ENCODE measurements around the gene CPSF3. TPM values are rescaled to one million over a fixed set of nuclear protein-coding genes. Genes with fewer than 3 reads are reported as not detected.

The CPSF3 gene
- total and polyA plus RNA-seq, 2 of the 13 experiments (the other 11 are each of a cell fraction or from before 2014, with no cell fraction given), result 19.8 to 93.0 TPM

DNA sequence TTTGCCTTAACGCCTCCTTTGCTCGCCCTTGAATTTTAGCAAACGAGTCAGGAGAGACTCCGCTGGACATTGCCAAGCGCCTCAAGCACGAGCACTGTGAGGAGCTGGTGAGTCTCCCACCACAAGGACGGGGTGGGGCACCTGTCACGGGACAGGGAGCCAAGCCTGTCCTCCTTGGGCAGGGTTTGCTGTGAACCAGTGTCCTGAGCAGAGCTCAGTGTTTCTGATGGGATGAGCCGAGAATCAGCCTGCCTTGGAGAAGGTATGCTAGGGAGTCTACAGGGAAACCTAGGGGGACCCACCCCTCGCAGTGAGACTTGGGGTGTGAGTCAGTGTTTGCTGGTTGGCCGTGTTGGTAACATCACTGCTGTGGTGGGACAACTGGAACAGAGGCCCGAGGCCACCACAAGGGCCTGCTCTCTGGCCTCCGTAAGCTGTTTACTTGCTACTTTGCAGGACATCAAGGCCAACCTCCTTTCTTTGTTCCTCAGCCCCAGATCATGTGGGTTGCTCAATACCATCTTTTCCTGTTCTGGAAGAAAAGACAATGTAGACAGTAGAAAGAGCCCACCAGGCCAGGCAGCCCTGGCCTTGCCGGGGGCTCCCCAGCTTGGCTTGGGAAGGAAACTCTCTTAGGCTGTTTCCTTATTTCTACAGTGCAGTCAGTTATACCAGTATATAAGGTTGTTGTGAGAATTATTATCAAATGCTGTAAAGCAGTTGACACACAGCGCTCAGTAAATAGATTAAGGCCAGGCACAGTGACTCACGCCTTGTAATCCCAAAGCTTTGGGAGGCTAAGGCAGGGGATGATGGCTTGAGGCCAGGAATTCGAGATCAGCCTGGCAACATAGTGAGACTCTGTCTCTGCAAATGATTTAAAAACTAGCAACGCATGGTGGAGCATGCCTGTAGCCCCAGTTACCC lies 42.5 kb upstream of the CPSF3 start (continued):
- TF ChIP-seq ZNF451 (CRISPR knock-in tag; IDR thresholded peaks at IDR 0.05), result no peak
- TF ChIP-seq, protein P1, sequence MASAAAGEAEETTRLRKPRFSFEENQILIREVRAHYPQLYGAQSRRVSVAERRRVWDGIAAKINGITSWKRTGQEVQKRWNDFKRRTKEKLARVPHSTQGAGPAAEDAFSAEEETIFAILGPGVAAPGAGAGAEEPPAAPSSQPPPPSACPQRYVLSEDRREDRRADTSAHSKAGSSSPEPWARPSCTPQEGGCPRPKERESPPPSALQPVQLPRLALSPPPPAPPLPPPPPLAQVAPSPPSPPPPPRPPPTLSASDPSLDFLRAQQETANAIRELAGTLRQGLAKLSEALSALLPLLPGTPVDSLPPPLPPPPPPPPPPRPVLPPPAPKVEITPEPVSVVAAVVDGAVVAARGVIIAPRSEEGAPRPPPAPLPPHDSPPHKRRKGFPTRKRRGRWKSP (CRISPR knock-in tag; IDR thresholded peaks at IDR 0.05), result no peak
- TF ChIP-seq GATA4 (IDR thresholded peaks at IDR 0.05; ENCODE audit: borderline replicate concordance, low read depth), result peak; percentile 73; the same call in 1 of the 2 replicates
- TF ChIP-seq, protein P2, sequence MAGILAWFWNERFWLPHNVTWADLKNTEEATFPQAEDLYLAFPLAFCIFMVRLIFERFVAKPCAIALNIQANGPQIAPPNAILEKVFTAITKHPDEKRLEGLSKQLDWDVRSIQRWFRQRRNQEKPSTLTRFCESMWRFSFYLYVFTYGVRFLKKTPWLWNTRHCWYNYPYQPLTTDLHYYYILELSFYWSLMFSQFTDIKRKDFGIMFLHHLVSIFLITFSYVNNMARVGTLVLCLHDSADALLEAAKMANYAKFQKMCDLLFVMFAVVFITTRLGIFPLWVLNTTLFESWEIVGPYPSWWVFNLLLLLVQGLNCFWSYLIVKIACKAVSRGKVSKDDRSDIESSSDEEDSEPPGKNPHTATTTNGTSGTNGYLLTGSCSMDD (CRISPR knock-in tag; IDR thresholded peaks at IDR 0.05), result no peak
- 0 out of 2 replicates have a peak, but pooled peaks have one; percentile 15 for TF ChIP-seq SALL2 (CRISPR knock-in tag; IDR thresholded peaks at IDR 0.05)
- TF ChIP-seq SATB2 (CRISPR knock-in tag; IDR thresholded peaks at IDR 0.05), result no peak
- no peak for TF ChIP-seq ZNF230 (CRISPR knock-in tag; IDR thresholded peaks at IDR 0.05)
- TF ChIP-seq MZF1 (CRISPR knock-in tag; IDR thresholded peaks at IDR 0.05; ENCODE audit: borderline replicate concordance), result no peak
- TF ChIP-seq ZNF17 (CRISPR knock-in tag; IDR thresholded peaks at IDR 0.05), result no peak
- TF ChIP-seq, protein P3, sequence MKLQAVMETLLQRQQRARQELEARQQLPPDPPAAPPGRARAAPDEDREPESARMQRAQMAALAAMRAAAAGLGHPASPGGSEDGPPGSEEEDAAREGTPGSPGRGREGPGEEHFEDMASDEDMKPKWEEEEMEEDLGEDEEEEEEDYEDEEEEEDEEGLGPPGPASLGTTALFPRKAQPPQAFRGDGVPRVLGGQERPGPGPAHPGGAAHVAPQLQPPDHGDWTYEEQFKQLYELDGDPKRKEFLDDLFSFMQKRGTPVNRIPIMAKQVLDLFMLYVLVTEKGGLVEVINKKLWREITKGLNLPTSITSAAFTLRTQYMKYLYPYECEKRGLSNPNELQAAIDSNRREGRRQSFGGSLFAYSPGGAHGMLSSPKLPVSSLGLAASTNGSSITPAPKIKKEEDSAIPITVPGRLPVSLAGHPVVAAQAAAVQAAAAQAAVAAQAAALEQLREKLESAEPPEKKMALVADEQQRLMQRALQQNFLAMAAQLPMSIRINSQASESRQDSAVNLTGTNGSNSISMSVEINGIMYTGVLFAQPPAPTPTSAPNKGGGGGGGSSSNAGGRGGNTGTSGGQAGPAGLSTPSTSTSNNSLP (IDR thresholded peaks at IDR 0.05; ENCODE audit: low read depth, low read length), result 0 out of 2 replicates have a peak, but pooled peaks have one; percentile 25
- TF ChIP-seq ZNF550 (CRISPR knock-in tag; IDR thresholded peaks at IDR 0.05; ENCODE audit: borderline replicate concordance), result no peak
- TF ChIP-seq, protein P4, sequence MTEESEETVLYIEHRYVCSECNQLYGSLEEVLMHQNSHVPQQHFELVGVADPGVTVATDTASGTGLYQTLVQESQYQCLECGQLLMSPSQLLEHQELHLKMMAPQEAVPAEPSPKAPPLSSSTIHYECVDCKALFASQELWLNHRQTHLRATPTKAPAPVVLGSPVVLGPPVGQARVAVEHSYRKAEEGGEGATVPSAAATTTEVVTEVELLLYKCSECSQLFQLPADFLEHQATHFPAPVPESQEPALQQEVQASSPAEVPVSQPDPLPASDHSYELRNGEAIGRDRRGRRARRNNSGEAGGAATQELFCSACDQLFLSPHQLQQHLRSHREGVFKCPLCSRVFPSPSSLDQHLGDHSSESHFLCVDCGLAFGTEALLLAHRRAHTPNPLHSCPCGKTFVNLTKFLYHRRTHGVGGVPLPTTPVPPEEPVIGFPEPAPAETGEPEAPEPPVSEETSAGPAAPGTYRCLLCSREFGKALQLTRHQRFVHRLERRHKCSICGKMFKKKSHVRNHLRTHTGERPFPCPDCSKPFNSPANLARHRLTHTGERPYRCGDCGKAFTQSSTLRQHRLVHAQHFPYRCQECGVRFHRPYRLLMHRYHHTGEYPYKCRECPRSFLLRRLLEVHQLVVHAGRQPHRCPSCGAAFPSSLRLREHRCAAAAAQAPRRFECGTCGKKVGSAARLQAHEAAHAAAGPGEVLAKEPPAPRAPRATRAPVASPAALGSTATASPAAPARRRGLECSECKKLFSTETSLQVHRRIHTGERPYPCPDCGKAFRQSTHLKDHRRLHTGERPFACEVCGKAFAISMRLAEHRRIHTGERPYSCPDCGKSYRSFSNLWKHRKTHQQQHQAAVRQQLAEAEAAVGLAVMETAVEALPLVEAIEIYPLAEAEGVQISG (CRISPR knock-in tag; IDR thresholded peaks at IDR 0.05), result 0 out of 2 replicates have a peak, but pooled peaks have one; percentile 29
- TF ChIP-seq, protein P5, sequence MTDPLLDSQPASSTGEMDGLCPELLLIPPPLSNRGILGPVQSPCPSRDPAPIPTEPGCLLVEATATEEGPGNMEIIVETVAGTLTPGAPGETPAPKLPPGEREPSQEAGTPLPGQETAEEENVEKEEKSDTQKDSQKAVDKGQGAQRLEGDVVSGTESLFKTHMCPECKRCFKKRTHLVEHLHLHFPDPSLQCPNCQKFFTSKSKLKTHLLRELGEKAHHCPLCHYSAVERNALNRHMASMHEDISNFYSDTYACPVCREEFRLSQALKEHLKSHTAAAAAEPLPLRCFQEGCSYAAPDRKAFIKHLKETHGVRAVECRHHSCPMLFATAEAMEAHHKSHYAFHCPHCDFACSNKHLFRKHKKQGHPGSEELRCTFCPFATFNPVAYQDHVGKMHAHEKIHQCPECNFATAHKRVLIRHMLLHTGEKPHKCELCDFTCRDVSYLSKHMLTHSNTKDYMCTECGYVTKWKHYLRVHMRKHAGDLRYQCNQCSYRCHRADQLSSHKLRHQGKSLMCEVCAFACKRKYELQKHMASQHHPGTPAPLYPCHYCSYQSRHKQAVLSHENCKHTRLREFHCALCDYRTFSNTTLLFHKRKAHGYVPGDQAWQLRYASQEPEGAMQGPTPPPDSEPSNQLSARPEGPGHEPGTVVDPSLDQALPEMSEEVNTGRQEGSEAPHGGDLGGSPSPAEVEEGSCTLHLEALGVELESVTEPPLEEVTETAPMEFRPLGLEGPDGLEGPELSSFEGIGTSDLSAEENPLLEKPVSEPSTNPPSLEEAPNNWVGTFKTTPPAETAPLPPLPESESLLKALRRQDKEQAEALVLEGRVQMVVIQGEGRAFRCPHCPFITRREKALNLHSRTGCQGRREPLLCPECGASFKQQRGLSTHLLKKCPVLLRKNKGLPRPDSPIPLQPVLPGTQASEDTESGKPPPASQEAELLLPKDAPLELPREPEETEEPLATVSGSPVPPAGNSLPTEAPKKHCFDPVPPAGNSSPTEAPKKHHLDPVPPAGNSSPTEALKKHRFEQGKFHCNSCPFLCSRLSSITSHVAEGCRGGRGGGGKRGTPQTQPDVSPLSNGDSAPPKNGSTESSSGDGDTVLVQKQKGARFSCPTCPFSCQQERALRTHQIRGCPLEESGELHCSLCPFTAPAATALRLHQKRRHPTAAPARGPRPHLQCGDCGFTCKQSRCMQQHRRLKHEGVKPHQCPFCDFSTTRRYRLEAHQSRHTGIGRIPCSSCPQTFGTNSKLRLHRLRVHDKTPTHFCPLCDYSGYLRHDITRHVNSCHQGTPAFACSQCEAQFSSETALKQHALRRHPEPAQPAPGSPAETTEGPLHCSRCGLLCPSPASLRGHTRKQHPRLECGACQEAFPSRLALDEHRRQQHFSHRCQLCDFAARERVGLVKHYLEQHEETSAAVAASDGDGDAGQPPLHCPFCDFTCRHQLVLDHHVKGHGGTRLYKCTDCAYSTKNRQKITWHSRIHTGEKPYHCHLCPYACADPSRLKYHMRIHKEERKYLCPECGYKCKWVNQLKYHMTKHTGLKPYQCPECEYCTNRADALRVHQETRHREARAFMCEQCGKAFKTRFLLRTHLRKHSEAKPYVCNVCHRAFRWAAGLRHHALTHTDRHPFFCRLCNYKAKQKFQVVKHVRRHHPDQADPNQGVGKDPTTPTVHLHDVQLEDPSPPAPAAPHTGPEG (CRISPR knock-in tag; IDR thresholded peaks at IDR 0.05), result no peak
